HG02870 (cell line): ENCODE data around the gene GAGE1.
"Not testable (repeated sequence)": the region's sequence is repeated elsewhere in the genome, so short reads cannot be mapped to it uniquely, and the experiment has no call there.

Source experiments
- ATAC-seq: cut with Tn5 transposase; IDR thresholded peaks from one replicate; pipeline ENCODE4 v1.9.1; 2021; ENCODE audit warnings: mild to moderate bottlenecking, moderate library complexity; ENCODE audit not compliant: unreplicated experiment

Gene GAGE1, protein sequence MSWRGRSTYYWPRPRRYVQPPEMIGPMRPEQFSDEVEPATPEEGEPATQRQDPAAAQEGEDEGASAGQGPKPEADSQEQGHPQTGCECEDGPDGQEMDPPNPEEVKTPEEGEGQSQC

DNA sequence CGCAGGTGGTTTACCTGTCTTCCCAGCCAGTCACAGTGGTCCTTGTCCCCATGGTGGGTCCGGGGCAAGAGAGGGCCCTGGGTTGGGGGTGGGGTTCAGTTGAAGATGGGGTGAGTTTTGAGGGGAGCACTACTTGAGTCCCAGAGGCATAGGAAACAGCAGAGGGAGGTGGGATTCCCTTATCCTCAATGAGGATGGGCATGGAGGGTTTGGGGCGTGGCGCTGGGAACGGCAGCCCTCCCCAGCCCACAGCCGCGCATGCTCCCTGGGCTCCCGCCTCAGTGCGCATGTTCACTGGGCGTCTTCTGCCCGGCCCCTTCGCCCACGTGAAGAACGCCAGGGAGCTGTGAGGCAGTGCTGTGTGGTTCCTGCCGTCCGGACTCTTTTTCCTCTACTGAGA is at the start of gene GAGE1:
Gene GAGE1 (plus strand): TSS at position 301 of the 400 bp plus-strand sequence. CDS start 1,155 bp downstream, outside the sequence.
- ATAC-seq: not testable (repeated sequence)

GRCh38 chrX:49550989-49551388 is 47.8 kb upstream of the GAGE1 start, which contains the start of gene GAGE12E:
Gene GAGE12E (plus strand): TSS chrX:49551289. CDS start chrX:49552444, 1,155 bp downstream.
- not testable (repeated sequence) for ATAC-seq

GRCh38 chrX:49560542-49560941 is 38.3 kb upstream of the GAGE1 start, which contains the start of gene GAGE12F:
Gene GAGE12F (plus strand): TSS chrX:49560842. CDS start chrX:49561997, 1,155 bp downstream.
- ATAC-seq: not testable (repeated sequence)

DNA sequence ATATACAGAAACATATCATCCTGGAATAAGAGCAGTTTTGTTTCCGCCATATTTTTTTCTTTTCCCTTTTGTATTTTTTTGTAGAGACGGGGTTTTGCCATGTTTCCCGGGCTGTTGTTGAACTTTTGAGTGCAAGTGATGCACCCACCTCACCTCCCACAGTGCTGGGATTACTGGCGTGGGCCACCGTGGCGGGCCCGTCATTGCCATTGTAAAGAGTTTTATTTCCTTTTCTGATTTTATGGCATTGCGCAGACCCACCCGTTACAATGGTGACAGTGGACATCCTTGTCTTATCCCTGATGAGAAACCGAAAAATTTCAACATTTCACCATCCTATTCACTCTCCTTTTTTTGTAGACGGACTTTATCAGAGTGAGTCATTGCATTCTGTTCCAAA is 30.1 kb upstream of the GAGE1 start:
- ATAC-seq: not testable (repeated sequence)

- ATAC-seq: not testable (repeated sequence)
Measured at GRCh38 chrX:49569152-49569551, 29.7 kb upstream of the GAGE1 start.

DNA sequence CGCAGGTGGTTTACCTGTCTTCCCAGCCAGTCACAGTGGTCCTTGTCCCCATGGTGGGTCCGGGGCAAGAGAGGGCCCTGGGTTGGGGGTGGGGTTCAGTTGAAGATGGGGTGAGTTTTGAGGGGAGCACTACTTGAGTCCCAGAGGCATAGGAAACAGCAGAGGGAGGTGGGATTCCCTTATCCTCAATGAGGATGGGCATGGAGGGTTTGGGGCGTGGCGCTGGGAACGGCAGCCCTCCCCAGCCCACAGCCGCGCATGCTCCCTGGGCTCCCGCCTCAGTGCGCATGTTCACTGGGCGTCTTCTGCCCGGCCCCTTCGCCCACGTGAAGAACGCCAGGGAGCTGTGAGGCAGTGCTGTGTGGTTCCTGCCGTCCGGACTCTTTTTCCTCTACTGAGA is 28.7 kb upstream of the GAGE1 start, which contains the start of gene GAGE12G:
Gene GAGE12G (plus strand): TSS at position 301 of the 400 bp plus-strand sequence. CDS start 1,155 bp downstream, outside the sequence.
- ATAC-seq: not testable (repeated sequence)

DNA sequence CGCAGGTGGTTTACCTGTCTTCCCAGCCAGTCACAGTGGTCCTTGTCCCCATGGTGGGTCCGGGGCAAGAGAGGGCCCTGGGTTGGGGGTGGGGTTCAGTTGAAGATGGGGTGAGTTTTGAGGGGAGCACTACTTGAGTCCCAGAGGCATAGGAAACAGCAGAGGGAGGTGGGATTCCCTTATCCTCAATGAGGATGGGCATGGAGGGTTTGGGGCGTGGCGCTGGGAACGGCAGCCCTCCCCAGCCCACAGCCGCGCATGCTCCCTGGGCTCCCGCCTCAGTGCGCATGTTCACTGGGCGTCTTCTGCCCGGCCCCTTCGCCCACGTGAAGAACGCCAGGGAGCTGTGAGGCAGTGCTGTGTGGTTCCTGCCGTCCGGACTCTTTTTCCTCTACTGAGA is 19.2 kb upstream of the GAGE1 start, which contains the start of gene GAGE12H:
Gene GAGE12H (plus strand): TSS at position 301 of the 400 bp plus-strand sequence. CDS start 1,155 bp downstream, outside the sequence.
- not testable (repeated sequence) for ATAC-seq

DNA sequence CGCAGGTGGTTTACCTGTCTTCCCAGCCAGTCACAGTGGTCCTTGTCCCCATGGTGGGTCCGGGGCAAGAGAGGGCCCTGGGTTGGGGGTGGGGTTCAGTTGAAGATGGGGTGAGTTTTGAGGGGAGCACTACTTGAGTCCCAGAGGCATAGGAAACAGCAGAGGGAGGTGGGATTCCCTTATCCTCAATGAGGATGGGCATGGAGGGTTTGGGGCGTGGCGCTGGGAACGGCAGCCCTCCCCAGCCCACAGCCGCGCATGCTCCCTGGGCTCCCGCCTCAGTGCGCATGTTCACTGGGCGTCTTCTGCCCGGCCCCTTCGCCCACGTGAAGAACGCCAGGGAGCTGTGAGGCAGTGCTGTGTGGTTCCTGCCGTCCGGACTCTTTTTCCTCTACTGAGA is 9.6 kb upstream of the GAGE1 start, which contains the start of gene GAGE2A:
Gene GAGE2A (plus strand): TSS at position 301 of the 400 bp plus-strand sequence. CDS start 1,155 bp downstream, outside the sequence.
- ATAC-seq: not testable (repeated sequence)

GRCh38 chrX:49589769-49590478 is 8.9 kb upstream of the GAGE1 start:
- not testable (repeated sequence) for ATAC-seq

DNA sequence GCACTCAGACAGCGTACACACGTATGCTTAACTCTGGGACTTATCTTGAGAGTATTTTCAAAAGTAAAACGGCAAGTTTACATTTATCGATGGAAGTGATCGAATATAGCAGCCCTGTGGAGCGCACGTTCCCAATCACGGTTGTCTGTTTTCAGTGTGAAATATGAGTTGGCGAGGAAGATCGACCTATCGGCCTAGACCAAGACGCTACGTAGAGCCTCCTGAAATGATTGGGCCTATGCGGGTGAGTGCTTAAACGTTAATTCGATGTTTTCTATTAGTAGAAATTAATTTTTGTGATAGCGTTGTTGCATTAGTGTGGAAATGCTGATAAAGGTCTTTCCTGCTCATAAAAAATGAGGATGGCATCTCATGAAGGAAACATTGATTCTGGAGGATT is 8.3 kb upstream of the GAGE1 start:
- not testable (repeated sequence) for ATAC-seq

GRCh38 chrX:49610718-49611310 is 12.0 kb downstream of the GAGE1 start:
- ATAC-seq: no peak

DNA sequence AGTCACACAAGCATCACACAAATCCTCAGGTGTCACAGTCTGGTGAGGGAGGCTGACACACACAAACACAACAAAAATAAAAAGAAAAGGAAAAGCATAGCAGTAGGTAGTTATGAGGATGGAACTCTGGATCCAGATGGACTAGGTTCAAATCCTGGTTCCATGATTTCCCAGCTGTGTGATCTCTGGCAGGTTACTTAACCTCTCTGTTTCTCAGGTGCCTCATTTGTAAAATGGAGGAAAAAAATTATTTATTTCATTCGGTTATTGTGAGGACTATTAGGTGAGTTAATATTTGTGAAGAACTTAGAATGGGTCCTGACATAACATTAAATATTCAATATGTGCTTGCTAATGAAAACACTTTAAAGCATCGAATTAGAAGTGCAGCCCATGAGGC is 19.8 kb downstream of the GAGE1 start:
- ATAC-seq: no peak

DNA sequence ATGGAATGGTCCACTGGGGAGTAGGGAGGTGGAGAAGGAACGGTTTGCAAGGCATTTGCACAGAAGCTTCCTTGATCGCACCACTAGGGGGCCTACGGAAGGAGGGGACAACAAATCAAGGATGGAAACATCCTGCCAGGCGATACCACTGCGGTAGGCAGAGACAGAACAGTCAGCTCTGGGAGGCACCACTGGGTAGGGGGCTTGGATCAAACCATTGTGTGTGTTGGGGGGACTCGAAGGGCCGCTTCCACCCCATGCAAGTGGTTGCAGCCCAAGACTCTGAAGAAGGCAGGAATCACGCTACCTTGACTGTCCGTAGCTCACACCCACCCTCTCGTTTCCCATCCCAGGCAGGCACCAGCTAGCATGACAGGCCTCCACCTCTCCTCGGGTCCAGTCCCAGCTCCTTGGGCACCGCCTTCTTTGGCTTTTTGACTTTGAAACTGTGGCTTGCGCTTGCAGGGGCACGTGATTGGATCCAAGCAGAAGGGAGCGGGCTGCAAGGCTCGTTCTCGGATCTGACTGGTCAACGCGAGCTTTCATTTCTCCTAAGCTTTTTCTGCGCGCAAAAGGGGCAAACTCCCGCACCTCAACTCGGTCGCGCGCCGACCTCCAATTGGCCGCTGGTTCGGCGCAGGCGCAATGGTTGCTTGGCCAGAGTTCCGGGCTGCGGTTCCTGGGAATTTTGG is 28.4 kb downstream of the GAGE1 start:
- ATAC-seq: no peak

- ATAC-seq: no peak
Measured at GRCh38 chrX:49644991-49645637, 46.3 kb downstream of the GAGE1 start.

DNA sequence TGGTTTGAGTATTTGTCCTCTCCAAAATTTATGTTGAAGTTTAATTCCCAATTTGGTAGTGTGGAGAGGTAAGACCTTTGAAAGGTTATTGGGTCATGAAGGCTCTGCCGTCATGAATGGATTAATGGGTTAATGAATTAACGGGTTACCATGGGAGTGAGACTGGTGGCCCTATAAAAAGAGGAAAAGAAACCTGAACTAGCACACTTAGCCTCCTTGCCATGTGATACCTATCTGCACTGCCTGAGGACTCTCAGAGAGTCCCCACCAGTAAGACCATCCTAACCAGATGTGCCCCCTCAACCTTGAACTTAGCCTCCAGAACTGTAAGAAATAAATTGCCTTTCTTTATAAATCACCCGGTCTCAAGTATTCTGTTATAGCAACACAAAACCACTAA is 57.7 kb downstream of the GAGE1 start:
- ATAC-seq: no peak
